GOT3 (cell line): ENCODE measurements around the gene NT5C3B.
A peak's percentile ranks its signal among the peaks of the same experiment; 100 is the strongest.

ENCODE experiments used
- DNase-seq: peaks from one replicate; lab custom pipeline; 2025; ENCODE audit warnings: mixed read lengths; lab: John Stamatoyannopoulos, UW

The NT5C3B gene

GRCh38 chr17:41810659-41811548 is 25.1 kb downstream of the NT5C3B start:
- DNase-seq = no peak

- no peak for DNase-seq
These were observed 29.2 kb downstream of the NT5C3B start for GRCh38 chr17:41806685-41807445.

GRCh38 chr17:41803049-41804020 is 32.7 kb downstream of the NT5C3B start:
- no peak for DNase-seq

GRCh38 chr17:41801374-41802271 is 34.4 kb downstream of the NT5C3B start:
- no peak for DNase-seq

GRCh38 chr17:41800601-41801373 is 35.2 kb downstream of the NT5C3B start:
- no peak for DNase-seq

- no peak for DNase-seq
These were observed 36.7 kb downstream of the NT5C3B start for GRCh38 chr17:41799366-41799765.

- no peak for DNase-seq
These were observed 38.7 kb downstream of the NT5C3B start for GRCh38 chr17:41797377-41797776.

GRCh38 chr17:41796121-41796895 is 39.7 kb downstream of the NT5C3B start:
- no peak for DNase-seq

- no peak for DNase-seq
These were observed 41.5 kb downstream of the NT5C3B start for GRCh38 chr17:41794540-41794975.

GRCh38 chr17:41793784-41794539 is 42.1 kb downstream of the NT5C3B start:
- no peak for DNase-seq

GRCh38 chr17:41792845-41793783 is 42.9 kb downstream of the NT5C3B start:
- no peak for DNase-seq

- no peak for DNase-seq
These were observed 49.0 kb downstream of the NT5C3B start for GRCh38 chr17:41787021-41787418.

GRCh38 chr17:41786227-41787020 is 49.6 kb downstream of the NT5C3B start, which contains the start of gene JUP:
Gene JUP, minus strand, starts transcription at chr17:41786711. Its CDS starts 14,857 bp downstream, at chr17:41771854.
- peak; percentile 93 for DNase-seq

- DNase-seq = no peak
These were observed 50.2 kb downstream of the NT5C3B start for GRCh38 chr17:41785859-41786226.

- no peak for DNase-seq
These were observed 50.8 kb downstream of the NT5C3B start for GRCh38 chr17:41785091-41785858.
